Upper lobe of right lung (tissue), 1 donor: ENCODE measurements around the gene FNDC8. TPM values are rescaled to one million over a fixed set of nuclear protein-coding genes. Genes with fewer than 3 reads are reported as not detected.
"Not testable (repeated sequence)": the region's sequence is repeated elsewhere in the genome, so short reads cannot be mapped to it uniquely, and the experiment has no call there.

Source experiments
- ATAC-seq: fragments of 200-7000 bp; cut with Tn5 transposase; one replicate; pipeline ENCODE4 v1.9.1; 2020; ENCODE audit warnings: mild to moderate bottlenecking, moderate library complexity
- DNase-seq: peaks from one replicate; pipeline ENCODE4 v3.0.0-alpha.2; 2020
- H3K27ac ChIP-seq: fragments of 200-600 bp; one replicate; pipeline ENCODE4 v1.8.0; 2022
- H3K27me3 ChIP-seq: fragments of 200-600 bp; one replicate; pipeline ENCODE4 v1.8.0; 2022; ENCODE audit warnings: mild to moderate bottlenecking
- H3K36me3 ChIP-seq: fragments of 200-600 bp; one replicate; pipeline ENCODE4 v1.8.0; 2022
- H3K4me1 ChIP-seq: fragments of 200-600 bp; one replicate; pipeline ENCODE4 v1.8.0; 2022
- H3K4me3 ChIP-seq: fragments of 200-600 bp; one replicate; pipeline ENCODE4 v1.8.0; 2022; ENCODE audit warnings: mild to moderate bottlenecking
- H3K9me3 ChIP-seq: fragments of 200-600 bp; one replicate; pipeline ENCODE4 v1.8.0; 2022
- intact Hi-C: fragments of 100-400 bp; cut with DNase I; formaldehyde crosslinking; loops from one replicate; pipeline ENCODE4 v1.11.0; 2022
- total RNA-seq: library from RNA; stranded (reverse); fragmentation: NEBNext Ultra II Directional; extraction: Animal tissue kit (Norgen Biotek cat#: 25700); gene quantifications from one replicate; pipeline ENCODE4 v1.2.1, GENCODE V29; 2021
- TF ChIP-seq, protein P1 (sequence below): fragments of 200-600 bp; IDR thresholded peaks from one replicate; pipeline ENCODE4 v1.8.0; 2022; ENCODE audit warnings: antibody characterized with exemption
- donor health status: DM: no; HTN: yes; CAD: no; lungs with severe emphysema.

Gene FNDC8
- total RNA-seq, 1 donor from 2014 or later, result not detected

DNA sequence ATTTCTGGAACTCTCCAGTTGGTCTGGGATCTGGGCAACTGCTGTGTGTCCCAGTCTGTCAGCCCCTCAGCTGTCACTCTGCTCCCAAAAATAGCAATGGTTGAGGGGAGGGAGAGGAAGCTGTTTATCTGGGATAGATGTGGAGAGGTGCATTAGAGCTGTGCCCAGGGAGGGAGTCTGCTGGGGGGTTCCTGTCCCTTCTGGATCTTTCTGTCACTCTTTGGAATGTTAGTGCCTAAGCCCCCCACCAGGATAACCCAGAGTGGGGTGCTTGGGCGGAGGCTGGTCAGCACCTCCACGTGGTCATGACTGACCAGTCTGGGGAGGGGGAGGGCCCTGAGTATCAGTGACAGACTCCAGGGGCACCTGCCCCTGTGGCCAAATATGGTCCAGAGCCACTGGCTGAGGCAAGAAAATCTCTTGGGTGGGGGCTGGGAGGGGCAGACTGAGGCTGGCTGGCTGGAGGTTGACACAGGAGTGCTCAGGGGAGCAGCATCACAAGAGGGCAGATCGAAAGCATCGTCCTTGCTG lies 26.0 kb downstream of the FNDC8 start, which contains the start of gene UNC45B:
TSS of gene UNC45B (plus strand) at position 443 of the 531 bp plus-strand sequence. CDS start 447 bp downstream, outside the sequence.
- DNase-seq, result no peak
- no peaks in the 10 kb centered on the region for H3K9me3 ChIP-seq
- no peak within 1 kb of the TSS for H3K27ac ChIP-seq
- no peaks in the 10 kb centered on the region for H3K36me3 ChIP-seq
- TF ChIP-seq, protein P1, sequence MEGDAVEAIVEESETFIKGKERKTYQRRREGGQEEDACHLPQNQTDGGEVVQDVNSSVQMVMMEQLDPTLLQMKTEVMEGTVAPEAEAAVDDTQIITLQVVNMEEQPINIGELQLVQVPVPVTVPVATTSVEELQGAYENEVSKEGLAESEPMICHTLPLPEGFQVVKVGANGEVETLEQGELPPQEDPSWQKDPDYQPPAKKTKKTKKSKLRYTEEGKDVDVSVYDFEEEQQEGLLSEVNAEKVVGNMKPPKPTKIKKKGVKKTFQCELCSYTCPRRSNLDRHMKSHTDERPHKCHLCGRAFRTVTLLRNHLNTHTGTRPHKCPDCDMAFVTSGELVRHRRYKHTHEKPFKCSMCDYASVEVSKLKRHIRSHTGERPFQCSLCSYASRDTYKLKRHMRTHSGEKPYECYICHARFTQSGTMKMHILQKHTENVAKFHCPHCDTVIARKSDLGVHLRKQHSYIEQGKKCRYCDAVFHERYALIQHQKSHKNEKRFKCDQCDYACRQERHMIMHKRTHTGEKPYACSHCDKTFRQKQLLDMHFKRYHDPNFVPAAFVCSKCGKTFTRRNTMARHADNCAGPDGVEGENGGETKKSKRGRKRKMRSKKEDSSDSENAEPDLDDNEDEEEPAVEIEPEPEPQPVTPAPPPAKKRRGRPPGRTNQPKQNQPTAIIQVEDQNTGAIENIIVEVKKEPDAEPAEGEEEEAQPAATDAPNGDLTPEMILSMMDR, result no peak
- intact Hi-C loops, result no loop called here
- ATAC-seq, result peak; percentile 10
- no peaks in the 10 kb centered on the region for H3K27me3 ChIP-seq
- no peak within 1 kb of the TSS for H3K4me3 ChIP-seq
- H3K4me1 ChIP-seq, result no peaks in the 10 kb centered on the region

DNA sequence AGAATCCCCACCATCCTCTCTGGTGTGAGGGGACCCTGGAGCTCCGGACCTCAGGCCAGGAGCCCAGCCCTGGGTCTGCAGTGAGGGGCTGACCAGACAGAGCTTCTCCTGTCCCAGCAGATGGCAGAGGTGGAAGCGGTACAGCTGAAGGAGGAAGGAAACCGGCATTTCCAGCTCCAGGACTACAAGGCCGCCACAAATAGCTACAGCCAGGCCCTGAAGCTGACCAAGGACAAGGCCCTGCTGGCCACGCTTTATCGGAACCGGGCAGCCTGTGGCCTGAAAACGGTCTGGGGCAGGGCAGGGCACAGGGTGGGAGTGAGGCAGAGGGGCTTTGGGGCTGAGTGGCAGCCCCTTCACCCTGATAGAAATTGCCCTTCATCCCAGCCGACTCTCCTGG lies 26.7 kb downstream of the FNDC8 start:
- no peak for ATAC-seq
- intact Hi-C loops, result no loop called here
- no peaks in the 10 kb centered on the region for H3K9me3 ChIP-seq
- TF ChIP-seq, protein P1, result no peak
- DNase-seq, result no peak
- no peaks in the 10 kb centered on the region for H3K36me3 ChIP-seq
- H3K4me1 ChIP-seq, result no peaks in the 10 kb centered on the region
- no peak overlapping the region for H3K4me3 ChIP-seq
- no peaks in the 10 kb centered on the region for H3K27me3 ChIP-seq
- H3K27ac ChIP-seq, result no peak overlapping the region

DNA sequence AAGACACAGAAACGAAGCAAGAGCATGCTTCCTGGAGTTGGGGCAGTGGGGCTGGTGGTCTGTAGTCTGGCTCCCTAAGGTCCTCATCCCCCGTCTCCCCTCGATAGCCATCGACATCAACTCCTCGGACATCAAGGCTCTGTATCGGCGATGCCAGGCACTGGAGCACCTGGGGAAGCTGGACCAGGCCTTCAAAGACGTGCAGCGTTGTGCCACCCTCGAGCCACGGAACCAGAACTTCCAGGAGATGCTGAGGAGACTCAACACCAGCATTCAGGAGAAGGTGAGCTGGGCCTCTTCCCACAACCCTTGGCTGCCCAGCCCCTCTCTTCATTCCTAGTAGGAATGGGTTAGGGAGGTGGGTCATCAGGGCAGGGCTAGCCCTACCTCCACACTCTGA lies 28.5 kb downstream of the FNDC8 start:
- no peaks in the 10 kb centered on the region for H3K36me3 ChIP-seq
- H3K27ac ChIP-seq, result no peak overlapping the region
- no peaks in the 10 kb centered on the region for H3K27me3 ChIP-seq
- intact Hi-C loops, result no loop called here
- no peak for ATAC-seq
- TF ChIP-seq, protein P1, result no peak
- no peak overlapping the region for H3K4me3 ChIP-seq
- DNase-seq, result no peak
- H3K9me3 ChIP-seq, result no peaks in the 10 kb centered on the region
- no peaks in the 10 kb centered on the region for H3K4me1 ChIP-seq

DNA sequence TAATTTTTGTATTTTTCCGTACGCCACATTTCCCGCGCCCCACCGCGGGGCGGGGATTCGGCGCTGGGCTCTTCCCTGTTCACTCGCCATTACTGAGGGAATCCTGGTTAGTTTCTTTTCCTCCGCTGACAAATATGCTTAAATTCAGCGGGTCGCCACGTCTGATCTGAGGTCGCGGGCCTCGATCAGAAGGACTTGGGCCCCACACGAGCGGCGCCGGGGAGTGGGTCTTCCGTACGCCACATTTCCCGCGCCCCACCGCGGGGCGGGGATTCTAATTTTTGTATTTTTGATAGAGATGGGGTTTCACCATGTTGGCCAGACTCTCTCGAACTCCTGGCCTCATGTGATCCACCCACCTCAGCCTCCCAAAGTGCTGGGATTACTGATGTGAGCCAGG lies 29.7 kb downstream of the FNDC8 start:
- H3K9me3 ChIP-seq, H3K4me3 ChIP-seq, H3K27ac ChIP-seq, H3K36me3 ChIP-seq, ATAC-seq, intact Hi-C loops, H3K27me3 ChIP-seq, H3K4me1 ChIP-seq, DNase-seq: not testable (repeated sequence)

DNA sequence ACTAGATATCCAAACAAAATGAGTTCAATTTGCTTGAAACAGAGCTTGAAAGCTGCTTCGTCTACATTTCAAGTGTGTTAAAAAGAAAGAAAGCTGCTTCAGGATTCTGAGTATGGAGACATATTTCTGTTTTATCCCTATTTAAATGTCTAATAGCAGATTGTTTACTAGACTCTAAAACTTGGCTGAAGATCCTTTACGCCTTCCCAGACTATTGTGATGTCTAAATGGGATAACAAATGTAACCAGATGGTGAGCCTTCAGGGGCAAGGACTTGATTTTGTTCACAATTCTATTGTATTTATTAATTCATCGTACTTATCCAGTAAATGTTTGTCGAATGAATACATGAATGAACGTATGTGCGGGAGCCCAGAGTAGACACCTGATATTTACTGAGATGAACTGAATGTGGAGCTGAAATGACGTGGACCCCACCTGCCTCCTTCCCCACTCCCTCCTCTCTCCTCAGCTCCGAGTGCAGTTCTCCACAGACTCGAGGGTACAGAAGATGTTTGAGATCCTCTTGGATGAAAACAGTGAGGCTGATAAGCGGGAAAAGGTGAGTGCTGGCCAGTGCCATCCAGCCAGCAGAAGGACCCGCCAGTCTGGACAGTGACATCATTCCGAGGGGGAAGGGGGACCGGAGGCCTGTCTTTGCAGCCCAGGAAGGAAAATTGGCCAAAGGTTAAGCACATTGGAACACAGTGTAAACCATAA lies 31.2 kb downstream of the FNDC8 start:
- Histone ChIP-seq H3K36me3 (no peaks in the 10 kb centered on the region), H3K9me3 (no peaks in the 10 kb centered on the region), H3K4me3 (no peak overlapping the region), H3K4me1 (no peaks in the 10 kb centered on the region), H3K27ac (no peak overlapping the region), H3K27me3 (no peaks in the 10 kb centered on the region)
- ATAC-seq (no peak), DNase-seq (no peak)
- intact Hi-C loops, result no loop called here
- TF ChIP-seq, protein P1, result no peak
